ENCODE measurements around the gene SLC6A13. TPM values are rescaled to one million over a fixed set of nuclear protein-coding genes. Genes with fewer than 3 reads are reported as not detected.
A peak's percentile ranks its signal among the peaks of the same experiment; 100 is the strongest.

The SLC6A13 gene
- total and polyA plus RNA-seq, 2 of the 8 experiments (the other 6 are each of a cell fraction or from before 2014, with no cell fraction given): 0.03 TPM; not detected in 1

DNA sequence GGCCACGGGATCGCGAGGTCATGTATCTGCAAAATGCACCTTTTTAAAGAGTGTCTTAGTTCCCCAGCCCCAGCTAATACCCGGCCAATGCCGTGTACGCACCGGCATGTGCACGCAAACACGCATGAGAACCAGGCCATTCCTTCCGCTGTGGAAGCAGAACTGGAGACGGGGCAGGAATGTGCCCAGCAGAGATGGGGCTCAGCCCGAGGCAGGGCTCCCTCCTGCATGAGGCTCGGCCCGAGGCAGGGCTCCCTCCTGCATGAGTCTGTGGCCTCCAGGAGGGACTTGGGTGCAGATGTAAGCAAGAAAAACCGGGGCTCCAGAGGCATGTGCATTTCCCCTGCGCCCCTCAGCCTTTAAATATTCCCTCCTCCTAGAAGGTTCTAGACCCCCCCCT lies 86.9 kb downstream of the SLC6A13 start:
- CTCF ChIA-PET (ENCODE audit: partially characterized antibody): interaction anchor here (1.0 to 2.2 kb wide), 4 partner anchors 13 to 66 kb away, joined by 3 to 6 read pairs (median 6); no protein-coding TSS in a partner anchor
- H4K91ac ChIP-seq (replicated peaks; ENCODE audit: insufficient read length, low read length): no peak overlapping the region
- H2BK5ac ChIP-seq (ENCODE audit: low read depth, low read length): peak overlapping the region; percentile 60; the same call in 1 of the 2 replicates
- 91% methylated on average over 11 of the region's 16 CpGs; no CpG with 5 or more reads in 1 of the 2 experiments for WGBS, 2 experiments (ENCODE audit: extremely low coverage in 1 of 2, insufficient coverage in 1 of 2, insufficient read length in 1 of 2, insufficient replicate concordance in 2 of 2, low coverage in 1 of 2, low lambda C conversion rate in 2 of 2, missing lambda C conversion rate in 1 of 2)
- H4K5ac ChIP-seq (ENCODE audit: insufficient read length, low read depth, low read length): no peak overlapping the region
- H3K27me3 ChIP-seq (replicated peaks in 1 of 4; ENCODE audit: control insufficient read depth in 3 of 4, extremely low read depth in 1 of 4, insufficient read depth in 3 of 4, low read length in 3 of 4): no peaks in the 10 kb centered on the region; a peak in 1 of 7 replicates
- TF ChIP-seq BRCA1 (IDR thresholded peaks at IDR 0.05; ENCODE audit: low read depth, low read length): no peak
- TF ChIP-seq SUZ12 (IDR thresholded peaks at IDR 0.05; ENCODE audit: low read length): no peak
- TF ChIP-seq BACH1 (IDR thresholded peaks at IDR 0.05; ENCODE audit: low read length): no peak
- TF ChIP-seq RXRA (IDR thresholded peaks at IDR 0.05; ENCODE audit: insufficient read depth, low read depth, low read length): no peak
- no peak for TF ChIP-seq CTBP2 (IDR thresholded peaks at IDR 0.05; ENCODE audit: borderline replicate concordance, insufficient read depth, insufficient read length, low read length)
- no peak for TF ChIP-seq GTF2F1 (IDR thresholded peaks at IDR 0.05; ENCODE audit: borderline replicate concordance, low read depth, low read length)
- TF ChIP-seq TBP (IDR thresholded peaks at IDR 0.05; ENCODE audit: low read depth, low read length): no peak
- DNase-seq (ENCODE audit: low read depth in 1 of 2, low spot score in 2 of 2) (no peak), FAIRE-seq (no peak)
- H3K56ac ChIP-seq (replicated peaks; ENCODE audit: insufficient read length, low read depth, low read length): no peak overlapping the region
- H3K36me3 ChIP-seq (ENCODE audit: control insufficient read depth in 2 of 4, insufficient read depth in 4 of 4, low read length in 3 of 4): no peaks in the 10 kb centered on the region
- H3K23ac ChIP-seq (ENCODE audit: insufficient read length): no peak overlapping the region
- no peaks in the 10 kb centered on the region for H3K79me1 ChIP-seq (ENCODE audit: low read depth, low read length)
- no peak overlapping the region for H3K18ac ChIP-seq (ENCODE audit: extremely low read depth, low read length)
- no peaks in the 10 kb centered on the region for H3K79me2 ChIP-seq (ENCODE audit: control insufficient read depth in 1 of 2, insufficient read depth in 2 of 2, low read length in 2 of 2)
- 0 out of 2 replicates have a peak overlapping the region, but pooled peaks have one; percentile 43 for H2BK12ac ChIP-seq (ENCODE audit: low read depth, low read length)
- H3K9ac ChIP-seq (replicated peaks in 1 of 4; ENCODE audit: extremely low read depth in 1 of 4, low read depth in 3 of 4, low read length in 3 of 4): no peak overlapping the region
- no peak overlapping the region for H3K4me2 ChIP-seq (ENCODE audit: insufficient read depth in 1 of 2, low read depth in 2 of 2, low read length in 2 of 2)
- H4K20me1 ChIP-seq (replicated peaks in 1 of 2; ENCODE audit: control insufficient read depth in 1 of 2, insufficient read depth in 2 of 2, low read length in 2 of 2): no peaks in the 10 kb centered on the region
- H3K14ac ChIP-seq (ENCODE audit: insufficient read length): no peak overlapping the region
- H3K4ac ChIP-seq (replicated peaks; ENCODE audit: insufficient read length, low read depth, low read length): no peak overlapping the region
- no peak overlapping the region for H3K4me3 ChIP-seq (ENCODE audit: extremely low read depth in 1 of 4, insufficient read depth in 2 of 4, low read depth in 3 of 4, low read length in 4 of 4)
- POLR2A ChIA-PET (ENCODE audit: partially characterized antibody): interaction anchor here (1.0 kb wide), 2 partner anchors 12 to 66 kb away, joined by 3 read pairs; no protein-coding TSS in a partner anchor
- no peak overlapping the region for H2AK5ac ChIP-seq (ENCODE audit: low read depth, low read length)
- H2BK20ac ChIP-seq (ENCODE audit: low read length): 0 out of 2 replicates have a peak overlapping the region, but pooled peaks have one; percentile 7
- H2BK120ac ChIP-seq (replicated peaks; ENCODE audit: low read depth, low read length): no peak overlapping the region
- H3K4me1 ChIP-seq (replicated peaks in 1 of 4; ENCODE audit: control insufficient read depth in 3 of 4, insufficient read depth in 4 of 4, low read length in 3 of 4): peaks cover 0 to 17% (median 11%) of the 10 kb centered on the region in 4 experiments; a peak in 6 of 7 replicates
- H3K9me3 ChIP-seq (ENCODE audit: insufficient read depth in 2 of 2, low read depth in 1 of 2, low read length in 1 of 2): no peaks in the 10 kb centered on the region
- H4K8ac ChIP-seq (ENCODE audit: extremely low read depth, insufficient read depth, low read length): no peak overlapping the region
- no peaks in the 10 kb centered on the region for H3K23me2 ChIP-seq (ENCODE audit: low read depth, low read length)
- no peak overlapping the region for H2AFZ ChIP-seq (ENCODE audit: low read length)
- no peak overlapping the region for H3K27ac ChIP-seq (ENCODE audit: low read depth, low read length)
- H2BK15ac ChIP-seq (ENCODE audit: low read length): no peak overlapping the region
